K562 (cell line): ENCODE measurements around the gene ERGIC1. TPM values are rescaled to one million over a fixed set of nuclear protein-coding genes. Genes with fewer than 3 reads are reported as not detected.

Experiments used
- ATAC-seq: fragments of 200-7000 bp; cut with Tn5 transposase; 3 replicates; pipeline ENCODE4 v1.9.1; 2020; ENCODE audit warnings: moderate library complexity
- BruUV-seq: library from RNA; stranded (reverse); fragments of 400-500 nt; replicated peaks from 2 replicates; lab custom pipeline; 2021; lab: Mats Ljungman, UMichigan
- CTCF ChIA-PET: fragments of 300-600 bp; formaldehyde crosslinking; extraction: SDS; loops from one replicate; lab custom pipeline; 2021; ENCODE audit warnings: low intra/inter-chr PET ratio; lab: Yijun Ruan, JAX
- POLR2A ChIA-PET: fragments of 300-600, 350-650 bp; sonication (Branson Sonifier 250); formaldehyde crosslinking; extraction: SDS; loops from one replicate; lab custom pipeline; 2021; ENCODE audit warnings: antibody characterized with exemption, inconsistent platforms; lab: Yijun Ruan, JAX
- DNase-seq, 4 experiments: peaks; one replicate each; pipeline versions ENCODE4 v3.0.0 to v3.0.0-alpha.2; 2011 to 2018; ENCODE audit warnings: low spot score in 3 of 4, mixed read lengths in 3 of 4; ENCODE audit errors: extremely low read depth in 1 of 4
- FAIRE-seq: peaks from 2 replicates; lab custom pipeline; 2011; peaks lifted over from hg19 to GRCh38; lab: Jason Lieb, UNC
- H2AFZ ChIP-seq: 2 replicates; pipeline ENCODE4 v1.6.0; 2011; ENCODE audit warnings: low read depth, low read length, control low read depth, inconsistent platforms
- H3K27ac ChIP-seq: fragments of 200-600 bp; 3 replicates; pipeline ENCODE4 v1.8.0; 2011; ENCODE audit warnings: low read depth, mild to moderate bottlenecking, control low read depth, inconsistent platforms, low read length, moderate library complexity, mixed read lengths; ENCODE audit errors: extremely low read depth
- H3K27me3 ChIP-seq, 2 experiments: fragments of 300-600 bp in 1 of 2; 2 replicates in 1 of 2; 3 replicates in 1 of 2; pipeline versions ENCODE4 v1.6.0 to v1.8.0; 2011; ENCODE audit warnings: inconsistent platforms in 2 of 2, low read length in 2 of 2, mild to moderate bottlenecking in 1 of 2, mixed read lengths in 1 of 2, moderate library complexity in 1 of 2; ENCODE audit not compliant: control insufficient read depth in 2 of 2, insufficient read depth in 2 of 2
- H3K36me3 ChIP-seq: fragments of 300-600 bp; 3 replicates; pipeline ENCODE4 v1.8.0; 2011; ENCODE audit warnings: mild to moderate bottlenecking, low read length, inconsistent platforms; ENCODE audit not compliant: control insufficient read depth, insufficient read depth
- H3K4me1 ChIP-seq, 2 experiments: fragments of 200-600 bp in 1 of 2; replicated peaks in 1 of 2; 2 replicates in 1 of 2; 3 replicates in 1 of 2; pipeline versions ENCODE4 v1.5.1 to v1.8.0; 2011; ENCODE audit warnings: inconsistent platforms in 2 of 2, low read length in 2 of 2, mild to moderate bottlenecking in 1 of 2, mixed read lengths in 1 of 2, moderate library complexity in 1 of 2; ENCODE audit not compliant: control insufficient read depth in 2 of 2, insufficient read depth in 2 of 2
- H3K4me2 ChIP-seq: 2 replicates; pipeline ENCODE4 v1.6.1; 2011; ENCODE audit warnings: low read length, control low read depth, inconsistent platforms, mixed read lengths; ENCODE audit not compliant: insufficient read depth
- H3K4me3 ChIP-seq: fragments of 200-600 bp; sonication (generic), shearing (Covaris generic); 2 replicates; pipeline ENCODE4 v1.5.1; 2016; ENCODE audit warnings: control low read depth, inconsistent platforms
- H3K79me2 ChIP-seq: fragments of 200-600 bp; 3 replicates; pipeline ENCODE4 v1.8.0; 2011; ENCODE audit warnings: low read length, inconsistent platforms; ENCODE audit not compliant: control insufficient read depth, insufficient read depth
- H3K9ac ChIP-seq, 2 experiments: 2 replicates each; pipeline versions ENCODE4 v1.6.0 to v1.6.1; 2011; ENCODE audit warnings: low read depth in 2 of 2, low read length in 2 of 2, control low read depth in 1 of 2, inconsistent platforms in 1 of 2, mild to moderate bottlenecking in 1 of 2, mixed read lengths in 1 of 2; ENCODE audit not compliant: insufficient read depth in 1 of 2
- H3K9me1 ChIP-seq: one replicate; pipeline ENCODE4 v1.6.0; 2011; ENCODE audit warnings: inconsistent platforms, mild to moderate bottlenecking, low read length, moderate library complexity; ENCODE audit not compliant: control insufficient read depth, insufficient read depth
- H3K9me3 ChIP-seq: replicated peaks from 2 replicates; pipeline ENCODE4 v1.5.1; 2011; ENCODE audit warnings: low read depth, low read length, inconsistent platforms; ENCODE audit not compliant: control insufficient read depth, insufficient read depth
- H4K20me1 ChIP-seq: replicated peaks from 2 replicates; pipeline ENCODE4 v1.6.1; 2011; ENCODE audit warnings: low read length, inconsistent platforms, mixed read lengths; ENCODE audit not compliant: control insufficient read depth, insufficient read depth
- CREM ChIP-seq: IDR thresholded peaks from 2 replicates; pipeline ENCODE4 v1.6.1; 2014; ENCODE audit warnings: antibody characterized with exemption, low read depth
- EP300 ChIP-seq: IDR thresholded peaks from 2 replicates; pipeline ENCODE4 v1.6.1; 2012; ENCODE audit warnings: low read length, improper control_type of control experiment
- NR3C1 ChIP-seq: sonication (generic); formaldehyde crosslinking; IDR thresholded peaks from 2 replicates; pipeline ENCODE4 v1.8.1; 2022; ENCODE audit warnings: missing genetic modification reagents
- POLR2B ChIP-seq: fragments of 450-650 bp; IDR thresholded peaks from 2 replicates; pipeline ENCODE4 v1.6.1; 2018; ENCODE audit warnings: low read depth; ENCODE audit not compliant: partially characterized antibody
- POLR3G ChIP-seq: IDR thresholded peaks from 2 replicates; pipeline ENCODE4 v1.6.1; 2011; ENCODE audit not compliant: insufficient read length, insufficient replicate concordance; ENCODE audit errors: extremely low read depth
- ZNF121 ChIP-seq: sonication (generic); formaldehyde crosslinking; conservative IDR thresholded peaks from 2 replicates; pipeline ENCODE4 v1.8.0; 2022; ENCODE audit warnings: missing genetic modification reagents
- ZNF140 ChIP-seq: fragments of 250-450 bp; sonication (Bioruptor Pico); IDR thresholded peaks from 2 replicates; pipeline ENCODE4 v1.8.0; 2021; ENCODE audit warnings: moderate library complexity, mild to moderate bottlenecking, inconsistent platforms
- WGBS: fragments of 100-300 bp; shearing (Covaris generic); methylation state at CpG from one replicate; pipeline ENCODE4 v1.1.6; 2016; ENCODE audit warnings: low coverage, mixed read lengths; ENCODE audit not compliant: insufficient coverage; ENCODE audit errors: missing lambda C conversion rate; 5-methylcytosine and 5-hydroxymethylcytosine counted together
- in situ Hi-C: fragments of 300-500 bp; cut with MboI; formaldehyde crosslinking; loops from 4 replicates; pipeline ENCODE4 v1.15.0; 2018; ENCODE audit warnings: inconsistent platforms, mixed read lengths
- intact Hi-C: fragments of 100-400 bp; cut with micrococcal nuclease; formaldehyde crosslinking; loops from 2 replicates; pipeline ENCODE4 v1.14.2; 2022
- polyA plus RNA-seq, 8 experiments: library from polyadenylated mRNA; depleted of rRNA in 4 of 8; stranded (reverse) in 5 of 8; unstranded in 3 of 8; fragments of >200 nt; fragmentation: Nextera tagmentation in 2 of 8; fragmentation: Illumina TruSeq in 1 of 8; extraction: Ambion mirVana in 2 of 8; extraction: Trizol in 1 of 8; gene quantifications; 2 replicates each; pipeline versions ENCODE4 v1.2.1 to v1.2.3, GENCODE V29; 2011 to 2014; ENCODE audit warnings: inconsistent platforms in 1 of 8, missing spikeins in 1 of 8
- total RNA-seq, 7 experiments: library from RNA; depleted of rRNA in 6 of 7; stranded (reverse); fragments of >200 nt in 6 of 7; fragmentation: Illumina TruSeq in 2 of 7; extraction: Trizol in 2 of 7; gene quantifications; 2 replicates each; pipeline versions ENCODE4 v1.2.1 to v1.2.3, GENCODE V29; 2011 to 2021; ENCODE audit warnings: low replicate concordance in 1 of 7

Gene ERGIC1
- total and polyA plus RNA-seq, 9 of the 15 experiments (the other 6 are each of a cell fraction or from before 2014, with no cell fraction given), result 5.5 to 68.4 (median 36.4) TPM

DNA sequence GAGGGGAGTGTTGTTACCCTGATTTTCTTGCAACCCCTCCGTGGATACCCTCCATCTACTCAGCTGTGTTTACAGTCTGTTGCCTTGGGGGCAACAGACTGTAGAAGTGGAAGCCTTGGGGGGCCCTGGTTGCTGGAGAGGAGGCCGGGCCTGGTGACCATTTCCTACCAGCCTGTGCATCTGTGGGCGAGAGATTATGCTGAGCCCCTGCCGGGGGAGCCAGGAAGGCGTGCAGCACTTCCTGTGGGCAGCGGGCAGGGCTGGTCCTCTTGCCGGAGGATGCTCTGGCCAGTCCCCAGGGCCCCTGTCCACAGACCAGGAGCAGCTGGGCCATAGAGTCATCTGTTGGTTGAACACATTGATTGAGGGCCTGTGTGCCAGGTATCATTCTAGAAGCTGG lies 11.1 kb downstream of the ERGIC1 start:
- intact Hi-C loops, result loop anchor here (5.0 kb wide), 1 partner anchor 128 kb away; no protein-coding TSS in a partner anchor
- peaks cover 5% of the 10 kb centered on the region for H3K9me1 ChIP-seq
- H3K4me2 ChIP-seq, result no peak overlapping the region
- H3K36me3 ChIP-seq, result peaks cover 8% of the 10 kb centered on the region; the same call in 2 of the 3 replicates
- H3K27ac ChIP-seq, result no peak overlapping the region
- ChIA-PET POLR2A (interaction anchor here (1.0 kb wide), 1 partner anchor 9 kb away, joined by 4 read pairs; no protein-coding TSS in a partner anchor), CTCF (no interaction called here)
- no peak overlapping the region for H2AFZ ChIP-seq
- peaks cover 0 to 6% of the 10 kb centered on the region in 2 experiments; a peak in 2 of 5 replicates for H3K4me1 ChIP-seq
- TF ChIP-seq EP300, result no peak
- TF ChIP-seq NR3C1, result no peak
- no peak for TF ChIP-seq POLR3G
- no peak for TF ChIP-seq ZNF121 (CRISPR knock-in tag)
- TF ChIP-seq POLR2B, result no peak
- no peak for TF ChIP-seq ZNF140 (CRISPR knock-in tag)
- TF ChIP-seq CREM, result no peak
- peaks cover 5% of the 10 kb centered on the region; the same call in 2 of the 3 replicates for H3K79me2 ChIP-seq
- no peak for DNase-seq
- no peak for ATAC-seq
- H3K9ac ChIP-seq, result no peak overlapping the region
- no TSS peak for BruUV-seq
- peaks cover 18% of the 10 kb centered on the region for H4K20me1 ChIP-seq
- H3K27me3 ChIP-seq, result no peaks in the 10 kb centered on the region
- in situ Hi-C loops, result no loop called here
- WGBS, result 54% methylated on average over 4 of the region's 7 CpGs
- no peak for FAIRE-seq
- H3K9me3 ChIP-seq, result no peaks in the 10 kb centered on the region
- no peak overlapping the region for H3K4me3 ChIP-seq
